ENCODE results near the gene FCRLB. TPM values are rescaled to one million over a fixed set of nuclear protein-coding genes. Genes with fewer than 3 reads are reported as not detected.

The FCRLB gene
- total and polyA plus RNA-seq, 9 of the 15 experiments (the other 6 are each of a cell fraction or from before 2014, with no cell fraction given), result 0.20 to 4.6 (median 1.3) TPM

- TF ChIP-seq, protein P1, sequence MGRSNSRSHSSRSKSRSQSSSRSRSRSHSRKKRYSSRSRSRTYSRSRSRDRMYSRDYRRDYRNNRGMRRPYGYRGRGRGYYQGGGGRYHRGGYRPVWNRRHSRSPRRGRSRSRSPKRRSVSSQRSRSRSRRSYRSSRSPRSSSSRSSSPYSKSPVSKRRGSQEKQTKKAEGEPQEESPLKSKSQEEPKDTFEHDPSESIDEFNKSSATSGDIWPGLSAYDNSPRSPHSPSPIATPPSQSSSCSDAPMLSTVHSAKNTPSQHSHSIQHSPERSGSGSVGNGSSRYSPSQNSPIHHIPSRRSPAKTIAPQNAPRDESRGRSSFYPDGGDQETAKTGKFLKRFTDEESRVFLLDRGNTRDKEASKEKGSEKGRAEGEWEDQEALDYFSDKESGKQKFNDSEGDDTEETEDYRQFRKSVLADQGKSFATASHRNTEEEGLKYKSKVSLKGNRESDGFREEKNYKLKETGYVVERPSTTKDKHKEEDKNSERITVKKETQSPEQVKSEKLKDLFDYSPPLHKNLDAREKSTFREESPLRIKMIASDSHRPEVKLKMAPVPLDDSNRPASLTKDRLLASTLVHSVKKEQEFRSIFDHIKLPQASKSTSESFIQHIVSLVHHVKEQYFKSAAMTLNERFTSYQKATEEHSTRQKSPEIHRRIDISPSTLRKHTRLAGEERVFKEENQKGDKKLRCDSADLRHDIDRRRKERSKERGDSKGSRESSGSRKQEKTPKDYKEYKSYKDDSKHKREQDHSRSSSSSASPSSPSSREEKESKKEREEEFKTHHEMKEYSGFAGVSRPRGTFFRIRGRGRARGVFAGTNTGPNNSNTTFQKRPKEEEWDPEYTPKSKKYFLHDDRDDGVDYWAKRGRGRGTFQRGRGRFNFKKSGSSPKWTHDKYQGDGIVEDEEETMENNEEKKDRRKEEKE (IDR thresholded peaks at IDR 0.05; ENCODE audit: borderline replicate concordance in 1 of 2, control insufficient read depth in 1 of 2, low read depth in 2 of 2, low read length in 1 of 2), result no peak
- TF ChIP-seq HBP1 (CRISPR knock-in tag; IDR thresholded peaks at IDR 0.05), result peak; percentile 95
- no peak; the same call in 1 of the 2 replicates for TF ChIP-seq TRIM28 (IDR thresholded peaks at IDR 0.05)
- peak; percentile 66 for TF ChIP-seq DIDO1 (tag; IDR thresholded peaks at IDR 0.05; ENCODE audit: low read depth)
- TF ChIP-seq TCF3 (CRISPR knock-in tag; IDR thresholded peaks at IDR 0.05), result no peak
- TF ChIP-seq POLR3A (IDR thresholded peaks at IDR 0.05; ENCODE audit: borderline replicate concordance, extremely low read depth, insufficient read depth, insufficient read length), result no peak
- TF ChIP-seq ETS2 (tag; IDR thresholded peaks at IDR 0.05; ENCODE audit: borderline replicate concordance, poor library complexity, severe bottlenecking), result no peak
- TF ChIP-seq, protein P2, sequence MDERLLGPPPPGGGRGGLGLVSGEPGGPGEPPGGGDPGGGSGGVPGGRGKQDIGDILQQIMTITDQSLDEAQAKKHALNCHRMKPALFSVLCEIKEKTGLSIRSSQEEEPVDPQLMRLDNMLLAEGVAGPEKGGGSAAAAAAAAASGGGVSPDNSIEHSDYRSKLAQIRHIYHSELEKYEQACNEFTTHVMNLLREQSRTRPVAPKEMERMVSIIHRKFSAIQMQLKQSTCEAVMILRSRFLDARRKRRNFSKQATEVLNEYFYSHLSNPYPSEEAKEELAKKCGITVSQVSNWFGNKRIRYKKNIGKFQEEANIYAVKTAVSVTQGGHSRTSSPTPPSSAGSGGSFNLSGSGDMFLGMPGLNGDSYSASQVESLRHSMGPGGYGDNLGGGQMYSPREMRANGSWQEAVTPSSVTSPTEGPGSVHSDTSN (CRISPR knock-in tag; IDR thresholded peaks at IDR 0.05; ENCODE audit: low read depth), result no peak
- TF ChIP-seq, protein P2 (tag; conservative IDR thresholded peaks at IDR 0.05; ENCODE audit: low read depth), result no peak
- no peak for TF ChIP-seq ZBTB12 (CRISPR knock-in tag; IDR thresholded peaks at IDR 0.05)
- no peak; the same call in 1 of the 2 replicates for TF ChIP-seq ZBTB1 (CRISPR knock-in tag; IDR thresholded peaks at IDR 0.05; ENCODE audit: borderline replicate concordance, low read depth)
- TF ChIP-seq ZNF232 (CRISPR knock-in tag; IDR thresholded peaks at IDR 0.05), result no peak
- no peak for TF ChIP-seq TSC22D4 (tag; IDR thresholded peaks at IDR 0.05)
- TF ChIP-seq ZNF77 (CRISPR knock-in tag; IDR thresholded peaks at IDR 0.05), result no peak
- TF ChIP-seq TAF15 (IDR thresholded peaks at IDR 0.05; ENCODE audit: low read depth, low read length), result no peak
Measured at GRCh38 chr1:161749509-161750407, 28.4 kb downstream of the FCRLB start, which contains the start of gene DUSP12 (continued).

Measured in K562 (cell line).